H1 (cell line): ENCODE measurements around the gene PIMREG. TPM values are rescaled to one million over a fixed set of nuclear protein-coding genes. Genes with fewer than 3 reads are reported as not detected.
A peak's percentile ranks its signal among the peaks of the same experiment; 100 is the strongest.

Experiments
- CTCF ChIA-PET: fragments of 300-600 bp; sonication (Branson Sonifier 250); formaldehyde crosslinking; loops from one replicate; lab custom pipeline; 2021; ENCODE audit not compliant: partially characterized antibody; lab: Charles Lee
- POLR2A ChIA-PET: fragments of 300-600 bp; sonication (Branson Sonifier 250); formaldehyde crosslinking; loops from one replicate; lab custom pipeline; 2021; ENCODE audit warnings: inconsistent platforms; ENCODE audit not compliant: partially characterized antibody; lab: Charles Lee
- DNase-seq, 2 experiments: peaks; one replicate each; pipeline versions ENCODE4 v3.0.0 to v3.0.0-alpha.2; 2010 to 2022; ENCODE audit warnings: low spot score in 2 of 2, low read depth in 1 of 2, mixed read lengths in 1 of 2
- FAIRE-seq: peaks from 2 replicates; lab custom pipeline; 2011; peaks lifted over from hg19 to GRCh38; lab: Jason Lieb, UNC
- H2AFZ ChIP-seq: 2 replicates; pipeline ENCODE4 v1.8.1; 2012; ENCODE audit warnings: low read length, inconsistent platforms
- H2AK5ac ChIP-seq: 2 replicates; pipeline ENCODE4 v1.6.1; 2013; ENCODE audit warnings: low read depth, low read length
- H2BK120ac ChIP-seq: replicated peaks from 2 replicates; pipeline ENCODE3; 2013; ENCODE audit warnings: low read depth, low read length, inconsistent platforms
- H2BK12ac ChIP-seq: 2 replicates; pipeline ENCODE4 v1.6.1; 2013; ENCODE audit warnings: low read depth, low read length
- H2BK15ac ChIP-seq: 2 replicates; pipeline ENCODE4 v1.6.1; 2013; ENCODE audit warnings: low read length
- H2BK20ac ChIP-seq: 2 replicates; pipeline ENCODE4 v1.6.1; 2013; ENCODE audit warnings: low read length
- H2BK5ac ChIP-seq: 2 replicates; pipeline ENCODE4 v1.6.1; 2013; ENCODE audit warnings: low read depth, low read length
- H3K14ac ChIP-seq: 2 replicates; pipeline ENCODE4 v1.6.1; 2013; ENCODE audit warnings: inconsistent platforms; ENCODE audit not compliant: insufficient read length
- H3K18ac ChIP-seq: 2 replicates; pipeline ENCODE4 v1.6.1; 2013; ENCODE audit warnings: low read length; ENCODE audit errors: extremely low read depth
- H3K23ac ChIP-seq: 2 replicates; pipeline ENCODE4 v1.6.1; 2013; ENCODE audit warnings: inconsistent platforms; ENCODE audit not compliant: insufficient read length
- H3K23me2 ChIP-seq: 2 replicates; pipeline ENCODE4 v1.6.1; 2013; ENCODE audit warnings: low read depth, low read length
- H3K27ac ChIP-seq: 2 replicates; pipeline ENCODE4 v1.6.1; 2011; ENCODE audit warnings: low read depth, low read length, inconsistent platforms
- H3K27me3 ChIP-seq, 4 experiments: replicated peaks in 1 of 4; 1 replicate in 1 of 4; 2 replicates in 3 of 4; pipeline versions ENCODE4 v1.6.1 to v1.8.1; 2011 to 2013; ENCODE audit warnings: low read length in 3 of 4, mild to moderate bottlenecking in 3 of 4, inconsistent platforms in 2 of 4, mixed read lengths in 2 of 4, moderate library complexity in 1 of 4; ENCODE audit not compliant: control insufficient read depth in 3 of 4, insufficient read depth in 3 of 4; ENCODE audit errors: extremely low read depth in 1 of 4
- H3K36me3 ChIP-seq, 4 experiments: 2 replicates each; pipeline versions ENCODE4 v1.6.1 to v1.8.1; 2011 to 2013; ENCODE audit warnings: mild to moderate bottlenecking in 4 of 4, low read length in 3 of 4, moderate library complexity in 2 of 4, control low read depth in 1 of 4, inconsistent platforms in 1 of 4; ENCODE audit not compliant: insufficient read depth in 4 of 4, control insufficient read depth in 2 of 4
- H3K4ac ChIP-seq: replicated peaks from 2 replicates; pipeline ENCODE3; 2013; ENCODE audit warnings: low read length, low read depth, mixed read lengths, inconsistent platforms; ENCODE audit not compliant: insufficient read length
- H3K4me1 ChIP-seq, 4 experiments: replicated peaks in 1 of 4; 1 replicate in 1 of 4; 2 replicates in 3 of 4; pipeline versions ENCODE4 v1.6.1 to v1.8.1; 2011 to 2013; ENCODE audit warnings: low read length in 3 of 4, inconsistent platforms in 2 of 4, mixed read lengths in 1 of 4; ENCODE audit not compliant: insufficient read depth in 4 of 4, control insufficient read depth in 3 of 4
- H3K4me2 ChIP-seq, 2 experiments: 2 replicates each; pipeline versions ENCODE4 v1.6.1 to v1.8.1; 2011 to 2013; ENCODE audit warnings: low read depth in 2 of 2, low read length in 2 of 2, control low read depth in 1 of 2, inconsistent platforms in 1 of 2, mild to moderate bottlenecking in 1 of 2; ENCODE audit not compliant: insufficient read depth in 1 of 2
- H3K4me3 ChIP-seq, 4 experiments: fragments of 200-600, 300-600 bp in 1 of 4; sonication (generic), shearing (Covaris generic), sonication (Bioruptor Twin) in 1 of 4; 2 replicates each; pipeline versions ENCODE4 v1.5.1 to v1.8.1; 2011 to 2016; ENCODE audit warnings: low read length in 4 of 4, low read depth in 3 of 4, control low read depth in 2 of 4, inconsistent platforms in 2 of 4, mild to moderate bottlenecking in 2 of 4, mixed read lengths in 1 of 4, moderate library complexity in 1 of 4; ENCODE audit not compliant: insufficient read depth in 2 of 4; ENCODE audit errors: extremely low read depth in 1 of 4
- H3K56ac ChIP-seq: replicated peaks from 2 replicates; pipeline ENCODE3; 2013; ENCODE audit warnings: low read depth, mild to moderate bottlenecking, mixed read lengths, low read length, inconsistent platforms; ENCODE audit not compliant: insufficient read length
- H3K79me1 ChIP-seq: 2 replicates; pipeline ENCODE4 v1.6.1; 2013; ENCODE audit warnings: low read depth, low read length, control low read depth
- H3K79me2 ChIP-seq, 2 experiments: 2 replicates each; pipeline versions ENCODE4 v1.6.1 to v1.8.1; 2012 to 2013; ENCODE audit warnings: low read length in 2 of 2, mild to moderate bottlenecking in 2 of 2, inconsistent platforms in 1 of 2; ENCODE audit not compliant: insufficient read depth in 2 of 2, control insufficient read depth in 1 of 2
- H3K9ac ChIP-seq, 4 experiments: replicated peaks in 1 of 4; 1 replicate in 1 of 4; 2 replicates in 3 of 4; pipeline versions ENCODE4 v1.6.1 to v1.8.1; 2011 to 2013; ENCODE audit warnings: low read depth in 3 of 4, low read length in 3 of 4, control low read depth in 2 of 4, mild to moderate bottlenecking in 2 of 4, moderate library complexity in 2 of 4, inconsistent platforms in 1 of 4; ENCODE audit errors: extremely low read depth in 1 of 4
- H3K9me3 ChIP-seq, 2 experiments: 2 replicates each; pipeline versions ENCODE4 v1.6.1 to v1.8.1; 2012 to 2013; ENCODE audit warnings: mild to moderate bottlenecking in 2 of 2, moderate library complexity in 2 of 2, control low read depth in 1 of 2, inconsistent platforms in 1 of 2, low read depth in 1 of 2, low read length in 1 of 2, mixed read lengths in 1 of 2; ENCODE audit not compliant: insufficient read depth in 2 of 2
- H4K20me1 ChIP-seq, 2 experiments: replicated peaks in 1 of 2; 2 replicates each; pipeline versions ENCODE3 to v1.8.1; 2011 to 2013; ENCODE audit warnings: inconsistent platforms in 2 of 2, low read length in 2 of 2, mild to moderate bottlenecking in 1 of 2; ENCODE audit not compliant: insufficient read depth in 2 of 2, control insufficient read depth in 1 of 2
- H4K5ac ChIP-seq: 2 replicates; pipeline ENCODE4 v1.6.1; 2013; ENCODE audit warnings: low read length, low read depth, mixed read lengths, inconsistent platforms; ENCODE audit not compliant: insufficient read length
- H4K8ac ChIP-seq: 2 replicates; pipeline ENCODE4 v1.8.0; 2013; ENCODE audit warnings: mild to moderate bottlenecking, moderate library complexity, low read length, inconsistent platforms; ENCODE audit not compliant: insufficient read depth; ENCODE audit errors: extremely low read depth
- H4K91ac ChIP-seq: replicated peaks from 2 replicates; pipeline ENCODE3; 2013; ENCODE audit warnings: low read length, mixed read lengths, inconsistent platforms; ENCODE audit not compliant: insufficient read length
- CTBP2 ChIP-seq: IDR thresholded peaks from 2 replicates; pipeline ENCODE4 v1.7.0; 2011; ENCODE audit warnings: borderline replicate concordance, mild to moderate bottlenecking, moderate library complexity, mixed read lengths, low read length; ENCODE audit not compliant: insufficient read depth, insufficient read length
- HDAC6 ChIP-seq: IDR thresholded peaks from one replicate; pipeline ENCODE4 v1.7.1; 2012; ENCODE audit warnings: low read depth, mild to moderate bottlenecking, inconsistent platforms, low read length, moderate library complexity
- JUN ChIP-seq: IDR thresholded peaks from 2 replicates; pipeline ENCODE4 v1.6.1; 2011; ENCODE audit warnings: low read depth, mild to moderate bottlenecking, improper control_type of control experiment, low read length
- PHF8 ChIP-seq: fragments of 200-600 bp; sonication (generic); conservative IDR thresholded peaks from 2 replicates; pipeline ENCODE4 v1.7.1; 2012; ENCODE audit warnings: low read depth, mild to moderate bottlenecking, inconsistent platforms, low read length, moderate library complexity
- SAP30 ChIP-seq: fragments of 300-600 bp; sonication (generic); IDR thresholded peaks from 2 replicates; pipeline ENCODE4 v1.7.1; 2012; ENCODE audit warnings: low read length, moderate library complexity, mild to moderate bottlenecking, inconsistent platforms; ENCODE audit not compliant: insufficient read depth, insufficient replicate concordance
- TAF1 ChIP-seq: IDR thresholded peaks from 2 replicates; pipeline ENCODE4 v1.6.1; 2011; ENCODE audit warnings: mild to moderate bottlenecking, low read depth, low read length
- TEAD4 ChIP-seq: IDR thresholded peaks from 2 replicates; pipeline ENCODE4 v1.6.1; 2012; ENCODE audit warnings: low read depth, low read length, inconsistent platforms, mixed read lengths
- ZNF274 ChIP-seq: IDR thresholded peaks from 2 replicates; pipeline ENCODE4 v1.7.0; 2012; ENCODE audit warnings: low read length, borderline replicate concordance; ENCODE audit errors: extremely low read depth
- WGBS, 2 experiments: shearing (Covaris generic) in 1 of 2; methylation state at CpG; one replicate each; pipeline versions ENCODE4 v1.1.6 to v1.1.7; 2013 to 2015; ENCODE audit warnings: low lambda C conversion rate in 2 of 2, mixed read lengths in 2 of 2, inconsistent platforms in 1 of 2, low coverage in 1 of 2, missing lambda C conversion rate in 1 of 2; ENCODE audit not compliant: insufficient replicate concordance in 2 of 2, insufficient coverage in 1 of 2, insufficient read length in 1 of 2; ENCODE audit errors: extremely low coverage in 1 of 2, missing lambda C conversion rate in 1 of 2; 5-methylcytosine and 5-hydroxymethylcytosine counted together
- polyA plus RNA-seq, 7 experiments: library from polyadenylated mRNA; depleted of rRNA in 3 of 7; stranded (reverse) in 5 of 7; unstranded in 2 of 7; fragments of >200 nt in 5 of 7; fragments of 200-250 nt in 2 of 7; gene quantifications; 1 replicate in 5 of 7; 2 replicates in 1 of 7; 4 replicates in 1 of 7; pipeline versions ENCODE4 v1.2.1 to v1.2.3, GENCODE V29; 2011 to 2013; ENCODE audit warnings: missing spikeins in 2 of 7, mixed read lengths in 2 of 7
- total RNA-seq: library from RNA; stranded (reverse); fragmentation: NEBNext Ultra II Directional; extraction: Animal tissue kit (Norgen Biotek cat#: 25700); gene quantifications from 2 replicates; pipeline ENCODE4 v1.2.1, GENCODE V29; 2021
- TF ChIP-seq, protein P1 (sequence below): IDR thresholded peaks from 2 replicates; pipeline ENCODE4 v1.6.1; 2012; ENCODE audit warnings: inconsistent platforms
- TF ChIP-seq, protein P2 (sequence below), 3 experiments: IDR thresholded peaks; 1 replicate in 2 of 3; 2 replicates in 1 of 3; pipeline versions ENCODE4 v1.5.1 to v1.6.1; 2011; ENCODE audit warnings: low read length in 3 of 3, mild to moderate bottlenecking in 3 of 3, inconsistent platforms in 2 of 3, low read depth in 1 of 3, moderate library complexity in 1 of 3; ENCODE audit not compliant: insufficient read depth in 1 of 3; ENCODE audit errors: control extremely low read depth in 1 of 3

The PIMREG gene
- total and polyA plus RNA-seq, 2 of the 8 experiments (the other 6 are each of a cell fraction or from before 2014, with no cell fraction given) = 133 to 148 TPM

DNA sequence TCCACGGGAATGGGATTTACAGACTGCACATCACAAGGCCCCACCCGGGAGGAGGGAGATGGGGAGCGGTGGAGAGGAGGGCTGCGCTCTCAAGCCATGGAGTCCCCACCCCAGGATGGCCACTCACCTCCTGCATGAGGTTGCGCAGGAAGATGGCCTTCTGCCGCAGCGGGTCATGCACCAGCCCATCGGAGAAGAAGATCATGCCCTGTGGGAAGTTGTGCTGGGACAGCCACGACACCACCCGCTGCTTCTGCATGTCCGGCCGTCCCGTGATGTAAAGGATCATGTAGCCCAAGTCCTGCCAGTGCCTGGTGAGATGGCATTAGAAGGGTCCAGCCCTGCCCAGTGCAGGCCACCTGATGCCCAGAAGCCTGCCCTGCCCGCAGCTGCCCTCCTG lies 17.0 kb downstream of the PIMREG start:
- Histone ChIP-seq H2BK12ac (peak overlapping the region; percentile 97; the same call in 1 of the 2 replicates), H3K4me3 (peak overlapping the region in 2 of 4 experiments; percentile 13 to 14; a peak in 1 of 8 replicates), H4K20me1 (no peaks in the 10 kb centered on the region), H3K9me3 (no peaks in the 10 kb centered on the region), H3K14ac (no peak overlapping the region), H3K23me2 (no peaks in the 10 kb centered on the region), H3K4me2 (peak overlapping the region; percentile 32 to 50; a peak in 3 of 4 replicates), H3K79me1 (no peaks in the 10 kb centered on the region), H4K5ac (peak overlapping the region; percentile 32), H3K27me3 (no peaks in the 10 kb centered on the region; a peak in 2 of 7 replicates), H3K9ac (no peak overlapping the region), H3K18ac (peak overlapping the region; percentile 95), H3K79me2 (no peaks in the 10 kb centered on the region), H3K56ac (no peak overlapping the region), H4K91ac (peak overlapping the region; percentile 84), H2BK5ac (peak overlapping the region; percentile 66; the same call in 1 of the 2 replicates), H2AFZ (0 out of 2 replicates have a peak overlapping the region, but pooled peaks have one; percentile 16), H3K4ac (peak overlapping the region; percentile 51), H3K23ac (no peak overlapping the region), H2BK120ac (peak overlapping the region; percentile 31), H2BK20ac (peak overlapping the region; percentile 75), H2AK5ac (peak overlapping the region; percentile 25; the same call in 1 of the 2 replicates), H3K36me3 (no peaks in the 10 kb centered on the region), H4K8ac (no peak overlapping the region; the same call in 1 of the 2 replicates), H3K27ac (no peak overlapping the region), H3K4me1 (peaks cover 4 to 33% (median 22%) of the 10 kb centered on the region in 4 experiments), H2BK15ac (peak overlapping the region; percentile 75; the same call in 1 of the 2 replicates)
- ChIA-PET CTCF (interaction anchor here (1.1 to 8.3 kb wide), 4 partner anchors 12 to 91 kb away, joined by 3 to 68 read pairs (median 3); no protein-coding TSS in a partner anchor), POLR2A (interaction anchor here (1.2 to 7.4 kb wide), 3 partner anchors 10 to 16 kb away, joined by 3 to 34 read pairs (median 6); partner anchors contain the start of gene PIMREG)
- WGBS, 2 experiments = 86% methylated on average over 13 of the region's 14 CpGs; no CpG with 5 or more reads in 1 of the 2 experiments
- FAIRE-seq (no peak), DNase-seq (no peak)
- no peak for TF ChIP-seq HDAC6
- TF ChIP-seq TAF1 = no peak
- no peak for TF ChIP-seq JUN
- no peak for TF ChIP-seq CTBP2
- TF ChIP-seq, protein P1, sequence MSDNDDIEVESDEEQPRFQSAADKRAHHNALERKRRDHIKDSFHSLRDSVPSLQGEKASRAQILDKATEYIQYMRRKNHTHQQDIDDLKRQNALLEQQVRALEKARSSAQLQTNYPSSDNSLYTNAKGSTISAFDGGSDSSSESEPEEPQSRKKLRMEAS = no peak
- TF ChIP-seq ZNF274 = no peak
- no peak for TF ChIP-seq SAP30
- no peak for TF ChIP-seq PHF8
- no peak for TF ChIP-seq TEAD4
- TF ChIP-seq, protein P2, sequence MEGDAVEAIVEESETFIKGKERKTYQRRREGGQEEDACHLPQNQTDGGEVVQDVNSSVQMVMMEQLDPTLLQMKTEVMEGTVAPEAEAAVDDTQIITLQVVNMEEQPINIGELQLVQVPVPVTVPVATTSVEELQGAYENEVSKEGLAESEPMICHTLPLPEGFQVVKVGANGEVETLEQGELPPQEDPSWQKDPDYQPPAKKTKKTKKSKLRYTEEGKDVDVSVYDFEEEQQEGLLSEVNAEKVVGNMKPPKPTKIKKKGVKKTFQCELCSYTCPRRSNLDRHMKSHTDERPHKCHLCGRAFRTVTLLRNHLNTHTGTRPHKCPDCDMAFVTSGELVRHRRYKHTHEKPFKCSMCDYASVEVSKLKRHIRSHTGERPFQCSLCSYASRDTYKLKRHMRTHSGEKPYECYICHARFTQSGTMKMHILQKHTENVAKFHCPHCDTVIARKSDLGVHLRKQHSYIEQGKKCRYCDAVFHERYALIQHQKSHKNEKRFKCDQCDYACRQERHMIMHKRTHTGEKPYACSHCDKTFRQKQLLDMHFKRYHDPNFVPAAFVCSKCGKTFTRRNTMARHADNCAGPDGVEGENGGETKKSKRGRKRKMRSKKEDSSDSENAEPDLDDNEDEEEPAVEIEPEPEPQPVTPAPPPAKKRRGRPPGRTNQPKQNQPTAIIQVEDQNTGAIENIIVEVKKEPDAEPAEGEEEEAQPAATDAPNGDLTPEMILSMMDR (IDR thresholded peaks at IDR 0.05; ENCODE audit: control extremely low read depth in 1 of 3, insufficient read depth in 1 of 3, low read depth in 1 of 3, low read length in 3 of 3) = no peak
